Urothelium cell line (cell line): ENCODE measurements around the gene GOLGA6D.
"Not testable (repeated sequence)": the region's sequence is repeated elsewhere in the genome, so short reads cannot be mapped to it uniquely, and the experiment has no call there.

Experiments used
- DNase-seq: peaks from one replicate; pipeline ENCODE4 v3.0.0; 2011; ENCODE audit warnings: low spot score, mixed read lengths
- FAIRE-seq: peaks from 2 replicates; lab custom pipeline; 2011; peaks lifted over from hg19 to GRCh38; lab: Jason Lieb, UNC

The GOLGA6D gene

DNA sequence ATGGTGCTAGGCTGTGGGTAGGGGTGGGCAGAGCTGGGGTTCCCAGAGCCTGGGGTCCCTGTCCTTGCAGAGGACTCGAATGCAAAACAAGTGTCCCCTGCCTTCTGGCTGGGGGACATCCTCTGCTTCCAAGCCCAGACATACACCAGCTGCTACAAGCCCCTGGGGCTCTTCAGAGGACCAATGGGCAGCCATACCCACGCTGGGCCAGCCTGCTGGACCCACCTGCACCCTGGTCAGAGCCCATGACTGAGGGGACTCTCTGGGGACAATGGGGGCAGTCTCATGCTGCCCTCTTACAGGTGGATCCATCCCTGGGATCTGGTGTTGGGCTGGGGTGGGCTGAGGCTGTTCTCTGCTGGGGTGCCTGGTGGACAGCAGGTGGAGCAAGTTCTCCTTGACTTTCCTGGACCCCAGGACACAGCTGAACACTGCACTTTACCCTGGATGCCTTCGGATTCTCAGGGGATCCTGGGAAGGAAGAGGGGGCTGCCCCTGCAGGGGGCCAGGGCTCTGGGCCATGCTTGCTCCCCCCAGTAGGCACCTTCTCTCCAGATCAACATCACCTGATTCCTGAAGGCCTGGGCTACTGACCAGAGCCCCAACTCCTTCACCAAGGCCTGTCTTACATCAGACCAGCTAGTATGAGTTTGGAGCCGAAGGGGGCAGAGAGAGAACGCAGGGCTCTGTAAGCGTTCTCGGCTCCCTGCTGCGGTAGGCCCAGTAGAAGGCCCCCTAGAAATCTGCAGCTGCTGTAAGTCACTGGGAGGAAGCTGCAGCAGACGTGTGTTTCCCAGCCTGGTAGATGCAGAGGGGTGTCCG is 46.1 kb downstream of the GOLGA6D start:
- no peak for DNase-seq
- no peak for FAIRE-seq

DNA sequence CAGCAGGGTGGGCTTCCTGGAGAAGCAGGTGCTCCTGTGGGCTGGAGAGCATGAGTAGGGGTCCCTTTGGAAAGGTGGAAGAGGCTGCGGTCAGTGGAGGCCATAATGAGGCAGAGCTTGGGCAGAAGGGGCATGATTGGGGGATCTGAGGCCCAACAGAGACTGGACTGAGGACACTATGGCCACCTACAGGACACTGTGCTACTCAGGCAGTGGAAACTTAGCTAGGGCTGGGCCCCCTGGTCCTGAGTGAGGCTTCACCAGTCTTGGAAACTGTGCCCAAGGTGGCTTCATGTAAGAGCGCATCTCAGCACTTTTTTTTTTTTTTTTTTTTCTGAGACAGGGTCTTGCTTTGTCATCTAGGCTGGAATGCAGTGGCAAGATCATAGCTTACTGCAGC is 46.9 kb downstream of the GOLGA6D start:
- FAIRE-seq (no peak), DNase-seq (no peak)

DNA sequence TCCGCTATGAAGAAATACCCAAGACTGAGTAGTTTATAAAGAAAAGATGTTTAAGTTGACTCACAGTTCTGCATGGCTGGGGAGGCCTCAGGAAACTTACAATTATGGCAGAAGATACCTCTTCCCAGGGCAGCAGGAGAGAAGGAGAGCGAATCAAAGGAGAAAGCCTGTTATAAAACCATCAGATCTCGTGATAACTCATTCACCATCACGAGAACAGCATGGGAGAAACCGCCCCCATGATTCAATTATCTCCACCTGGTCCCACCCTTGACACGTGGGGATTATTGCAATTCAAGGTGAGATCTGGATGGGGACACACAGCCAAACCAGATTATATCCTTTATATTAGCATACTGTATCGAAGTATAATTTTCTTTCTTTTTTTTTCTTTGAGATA is 49.5 kb downstream of the GOLGA6D start:
- not testable (repeated sequence) for DNase-seq, FAIRE-seq

DNA sequence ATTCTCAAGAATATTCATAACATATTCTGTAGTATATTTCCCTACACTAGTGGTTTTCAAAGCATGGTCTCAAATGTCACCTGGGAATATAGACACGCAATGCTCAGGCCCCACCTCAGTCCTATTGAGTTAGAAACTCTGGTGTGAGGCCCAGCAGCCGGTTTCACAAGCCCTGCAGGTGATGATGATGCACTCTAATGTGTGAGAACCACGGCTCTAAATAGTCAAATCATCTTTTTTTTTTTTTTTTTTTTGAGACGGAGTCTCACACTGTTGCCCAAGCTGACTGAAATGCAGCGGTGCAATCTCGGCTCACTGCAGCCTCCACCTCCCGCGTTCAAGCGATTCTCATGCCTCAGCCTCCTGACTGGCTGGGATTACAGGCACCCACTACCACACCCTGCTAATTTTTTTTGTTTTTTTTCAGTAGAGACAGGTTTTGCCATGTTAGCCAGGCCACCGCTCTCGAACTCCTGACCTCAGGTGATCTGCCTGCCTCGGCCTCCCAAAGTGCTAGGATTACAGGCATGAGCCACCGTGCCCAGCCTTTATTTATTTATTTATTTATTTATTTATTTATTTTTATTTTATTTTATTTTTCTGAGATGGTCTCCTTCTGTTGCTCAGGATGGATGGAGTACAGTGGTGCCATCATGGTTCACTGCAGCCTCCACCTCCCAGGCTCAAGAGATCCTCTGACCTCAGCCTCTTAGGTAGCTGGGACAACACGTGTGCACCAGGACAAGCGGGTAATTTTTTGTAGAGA is 51.2 kb downstream of the GOLGA6D start:
- DNase-seq: not testable (repeated sequence)

DNA sequence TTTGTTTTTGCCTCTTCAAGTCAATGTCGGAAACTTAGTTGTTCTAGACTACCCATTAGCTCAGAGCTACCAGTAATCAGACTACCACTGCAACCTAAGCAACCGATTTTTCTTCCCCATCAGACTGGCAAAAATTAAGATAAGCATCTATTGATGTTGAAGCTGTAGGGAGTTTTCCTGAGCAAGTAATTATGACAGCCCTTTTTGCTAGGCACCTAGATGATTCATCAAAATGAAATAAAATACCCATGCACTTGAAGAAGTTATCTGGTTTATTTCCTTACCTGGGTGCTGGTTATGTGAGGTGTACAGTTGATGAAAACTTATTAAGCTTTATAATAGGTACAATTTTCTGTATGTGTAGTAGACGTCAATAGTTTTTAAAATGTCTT is 52.7 kb downstream of the GOLGA6D start:
- DNase-seq (no peak), FAIRE-seq (no peak)

More for the DNA sequence above, 51.2 kb downstream of the GOLGA6D start:
- FAIRE-seq: not testable (repeated sequence)

DNA sequence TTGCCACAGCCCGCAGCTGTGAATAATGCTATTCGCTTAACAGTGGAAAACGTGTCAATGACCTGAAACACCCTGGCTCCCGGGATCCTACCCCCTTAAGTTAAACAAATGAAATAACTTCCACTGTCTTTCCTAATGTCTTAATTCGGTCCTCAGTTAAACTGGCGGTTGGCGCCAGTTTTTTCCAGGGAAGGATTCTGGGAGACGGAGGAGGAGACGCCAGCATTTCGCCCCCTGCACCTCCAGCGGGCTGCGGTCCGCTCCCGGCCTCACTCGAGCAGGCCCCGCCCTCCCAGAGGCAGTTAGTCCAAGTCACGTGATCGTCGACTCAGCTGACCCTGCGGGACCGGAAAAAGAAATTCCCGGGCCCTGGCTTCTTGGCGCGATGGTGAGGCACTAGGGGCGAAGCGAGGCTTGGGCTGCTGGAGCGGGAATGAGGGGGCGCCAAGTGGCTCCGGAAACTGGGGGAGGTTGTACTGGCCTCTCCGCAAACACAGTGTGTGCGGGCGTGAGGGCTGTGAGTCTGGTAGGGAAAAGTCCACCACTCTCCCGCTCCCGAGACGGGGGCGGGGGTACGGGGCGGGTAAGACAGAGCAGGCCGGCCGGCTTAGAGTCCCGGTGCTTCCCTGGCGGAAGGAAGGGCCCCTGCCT is 53.2 kb downstream of the GOLGA6D start, which contains the start of gene COMMD4:
COMMD4 (plus strand) TSS at position 359 of the 651 bp plus-strand sequence; CDS start at position 386, 27 bp downstream.
- DNase-seq (peak; percentile 80), FAIRE-seq (no peak)

DNA sequence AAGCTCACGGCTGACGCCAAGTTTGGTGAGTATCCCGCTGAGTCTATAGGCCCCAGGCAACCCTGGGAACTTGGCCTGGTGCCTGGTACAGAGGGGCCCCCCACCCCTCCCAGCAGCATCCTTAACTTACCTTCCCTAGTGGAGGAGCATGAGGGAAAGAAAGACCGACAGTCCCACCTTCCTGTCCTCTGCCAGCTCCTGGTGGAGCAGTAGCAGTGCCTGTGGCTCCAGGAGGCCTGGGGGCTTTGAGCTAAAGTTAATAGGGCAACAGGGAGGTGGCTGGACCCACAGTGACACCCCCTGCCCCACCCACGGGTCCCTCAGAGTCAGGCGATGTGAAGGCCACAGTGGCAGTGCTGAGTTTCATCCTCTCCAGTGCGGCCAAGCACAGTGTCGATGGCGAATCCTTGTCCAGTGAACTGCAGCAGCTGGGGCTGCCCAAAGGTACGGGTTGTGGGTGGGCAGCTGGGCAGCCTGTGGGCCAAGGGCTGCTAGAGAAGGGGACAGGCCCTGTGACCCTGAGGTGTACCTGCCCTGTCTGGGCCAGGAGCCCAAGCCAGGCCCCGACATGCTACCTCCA is 56.1 kb downstream of the GOLGA6D start:
- no peak for FAIRE-seq
- no peak for DNase-seq

DNA sequence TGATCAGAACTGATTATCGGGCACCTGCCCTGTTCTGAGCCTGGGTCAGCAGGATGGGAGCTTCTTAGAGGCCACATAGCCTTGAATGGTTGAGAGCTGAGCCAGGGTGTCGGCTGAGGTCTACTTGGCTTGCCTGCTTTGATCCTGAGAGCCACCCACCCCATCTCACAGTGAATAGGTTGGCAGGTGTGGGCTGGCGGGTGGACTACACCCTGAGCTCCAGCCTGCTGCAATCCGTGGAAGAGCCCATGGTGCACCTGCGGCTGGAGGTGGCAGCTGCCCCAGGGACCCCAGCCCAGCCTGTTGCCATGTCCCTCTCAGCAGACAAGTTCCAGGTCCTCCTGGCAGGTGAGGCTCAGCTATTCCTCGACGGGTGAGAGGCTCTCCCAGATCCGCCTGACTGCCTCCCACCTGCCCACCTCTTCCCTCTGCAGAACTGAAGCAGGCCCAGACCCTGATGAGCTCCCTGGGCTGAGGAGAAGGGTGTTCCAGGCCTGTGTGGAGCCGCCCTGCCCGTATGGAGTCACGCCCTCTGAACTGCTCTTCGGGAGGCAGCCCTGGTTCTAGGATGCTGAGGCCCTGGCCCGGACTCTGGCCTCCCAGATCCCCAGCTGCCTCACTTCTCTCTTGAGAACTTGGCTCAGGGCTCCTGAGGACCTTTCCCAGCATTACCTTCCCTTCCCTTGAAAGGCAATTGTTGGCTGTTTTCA is 57.1 kb downstream of the GOLGA6D start:
- DNase-seq (no peak), FAIRE-seq (no peak)

DNA sequence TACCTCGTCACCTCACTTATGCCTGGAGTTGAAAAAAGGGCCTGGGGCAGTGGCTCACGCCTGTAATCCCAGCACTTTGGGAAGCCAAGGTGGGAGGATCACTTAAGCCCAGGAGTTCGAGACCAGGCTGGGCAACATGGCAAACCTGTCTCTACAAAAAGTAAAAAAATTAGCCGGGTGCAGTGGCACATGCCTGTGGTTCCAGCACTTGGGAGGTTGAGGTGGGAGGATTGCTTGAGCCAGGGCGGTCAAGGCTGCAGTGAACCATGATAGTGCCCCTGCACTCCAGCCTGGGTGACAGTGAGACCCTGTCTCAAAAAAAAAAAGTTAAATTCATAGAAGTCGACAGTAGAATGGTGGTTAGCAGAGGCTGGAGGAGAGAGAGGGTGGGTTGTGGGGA is 59.6 kb downstream of the GOLGA6D start:
- no peak for FAIRE-seq
- DNase-seq: no peak

DNA sequence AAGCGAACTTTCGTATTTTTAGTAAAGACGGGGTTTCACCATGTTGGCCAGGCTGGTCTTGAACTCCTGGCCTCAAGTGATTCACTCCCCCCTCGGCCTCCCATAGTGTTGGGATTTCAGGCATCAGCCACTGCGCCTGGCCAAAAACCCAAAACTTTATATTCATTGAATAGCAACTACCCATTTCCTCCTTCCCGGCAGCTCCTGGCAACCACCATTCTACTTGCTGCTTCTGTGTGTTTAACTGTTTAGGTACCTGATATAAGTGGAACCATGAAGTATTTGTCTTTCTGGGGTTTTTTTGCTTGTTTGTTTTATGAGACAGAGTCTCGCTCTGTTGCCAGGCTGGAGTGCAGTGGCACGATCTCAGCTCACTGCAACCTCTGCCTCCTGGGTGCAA is 61.3 kb downstream of the GOLGA6D start:
- not testable (repeated sequence) for FAIRE-seq, DNase-seq
